GOT3 (cell line): Measurements from ENCODE around the gene PITPNM2.

ENCODE experiments used
- DNase-seq: peaks from one replicate; lab custom pipeline; 2025; ENCODE audit warnings: mixed read lengths; lab: John Stamatoyannopoulos, UW

Gene PITPNM2

GRCh38 chr12:123150744-123151456 is at the start of gene PITPNM2:
TSS of gene PITPNM2 (minus strand) at chr12:123151090. CDS start at chr12:123034590, 116,500 bp downstream.
- DNase-seq: no peak

- DNase-seq: no peak
Measured at GRCh38 chr12:123200414-123200813, 49.5 kb upstream of the PITPNM2 start.

GRCh38 chr12:123199936-123200335 is 49.0 kb upstream of the PITPNM2 start:
- DNase-seq: no peak

GRCh38 chr12:123187637-123188036 is 36.7 kb upstream of the PITPNM2 start:
- DNase-seq: no peak

- no peak for DNase-seq
Measured at GRCh38 chr12:123180171-123180570, 29.3 kb upstream of the PITPNM2 start.

- no peak for DNase-seq
Measured at GRCh38 chr12:123171967-123172366, 21.1 kb upstream of the PITPNM2 start.

GRCh38 chr12:123167329-123167728 is 16.4 kb upstream of the PITPNM2 start:
- DNase-seq: no peak

GRCh38 chr12:123165537-123165936 is 14.6 kb upstream of the PITPNM2 start:
- no peak for DNase-seq

- DNase-seq: no peak
Measured at GRCh38 chr12:123164710-123165261, 13.9 kb upstream of the PITPNM2 start.

GRCh38 chr12:123164222-123164621 is 13.3 kb upstream of the PITPNM2 start:
- no peak for DNase-seq

GRCh38 chr12:123163227-123163626 is 12.3 kb upstream of the PITPNM2 start:
- no peak for DNase-seq

GRCh38 chr12:123160801-123161487 is 10.1 kb upstream of the PITPNM2 start:
- DNase-seq: no peak

- no peak for DNase-seq
Measured at GRCh38 chr12:123153906-123154305, 3.0 kb upstream of the PITPNM2 start.

GRCh38 chr12:123152833-123153232 is 1.9 kb upstream of the PITPNM2 start:
- DNase-seq: no peak

- DNase-seq: no peak
Measured at GRCh38 chr12:123151457-123152454, 866 bp upstream of the PITPNM2 start.

- no peak for DNase-seq
Measured at GRCh38 chr12:123150275-123150743, 581 bp downstream of the PITPNM2 start.

GRCh38 chr12:123149501-123150274 is 1.2 kb downstream of the PITPNM2 start:
- no peak for DNase-seq

- no peak for DNase-seq
Measured at GRCh38 chr12:123149088-123149487, 1.8 kb downstream of the PITPNM2 start.

- no peak for DNase-seq
Measured at GRCh38 chr12:123148655-123149054, 2.2 kb downstream of the PITPNM2 start.

GRCh38 chr12:123148223-123148622 is 2.7 kb downstream of the PITPNM2 start:
- DNase-seq: no peak

- no peak for DNase-seq
Measured at GRCh38 chr12:123145211-123145610, 5.7 kb downstream of the PITPNM2 start.
